ENCODE measurements around the gene ITPR3.

Gene ITPR3

GRCh38 chr6:33692078-33692759 is 71.1 kb downstream of the ITPR3 start:
- Mint-ChIP-seq H3K4me3 (no peak overlapping the region), H3K27ac (no peak overlapping the region), H3K4me1 (peaks cover 48% of the 10 kb centered on the region), H3K36me3 (ENCODE audit: low read depth) (peaks cover 5% of the 10 kb centered on the region), H3K9me3 (no peaks in the 10 kb centered on the region), H3K27me3 (ENCODE audit: low read depth, poor library complexity) (peaks cover 2% of the 10 kb centered on the region)
- no peak for TF ChIP-seq CTCF (IDR thresholded peaks at IDR 0.05)
- no peak for DNase-seq

- TF ChIP-seq CTCF (IDR thresholded peaks at IDR 0.05) = no peak
- no peak overlapping the region for H3K27ac Mint-ChIP-seq
- H3K36me3 Mint-ChIP-seq (ENCODE audit: low read depth) = peaks cover 5% of the 10 kb centered on the region
- peaks cover 53% of the 10 kb centered on the region for H3K4me1 Mint-ChIP-seq
- peaks cover 2% of the 10 kb centered on the region for H3K27me3 Mint-ChIP-seq (ENCODE audit: low read depth, poor library complexity)
- no peak overlapping the region for H3K4me3 Mint-ChIP-seq
- DNase-seq = no peak
- H3K9me3 Mint-ChIP-seq = no peaks in the 10 kb centered on the region
Observed at GRCh38 chr6:33692760-33693158, 71.6 kb downstream of the ITPR3 start.

- TF ChIP-seq CTCF (IDR thresholded peaks at IDR 0.05) = no peak
- Mint-ChIP-seq H3K4me3 (no peak overlapping the region), H3K27ac (peak overlapping the region; percentile 78), H3K36me3 (ENCODE audit: low read depth) (peaks cover 5% of the 10 kb centered on the region), H3K4me1 (peaks cover 53% of the 10 kb centered on the region), H3K9me3 (no peaks in the 10 kb centered on the region), H3K27me3 (ENCODE audit: low read depth, poor library complexity) (peaks cover 2% of the 10 kb centered on the region)
- DNase-seq = no peak
Observed at GRCh38 chr6:33693186-33694105, 72.3 kb downstream of the ITPR3 start.

- Mint-ChIP-seq H3K27me3 (ENCODE audit: low read depth, poor library complexity) (peaks cover 2% of the 10 kb centered on the region), H3K4me3 (peak overlapping the region; percentile 51), H3K36me3 (ENCODE audit: low read depth) (peaks cover 5% of the 10 kb centered on the region), H3K4me1 (peaks cover 53% of the 10 kb centered on the region), H3K27ac (peak overlapping the region; percentile 79), H3K9me3 (no peaks in the 10 kb centered on the region)
- TF ChIP-seq CTCF (IDR thresholded peaks at IDR 0.05) = no peak
- no peak for DNase-seq
Observed at GRCh38 chr6:33694401-33694931, 73.3 kb downstream of the ITPR3 start.

- Mint-ChIP-seq H3K27me3 (ENCODE audit: low read depth, poor library complexity) (peaks cover 2% of the 10 kb centered on the region), H3K9me3 (no peaks in the 10 kb centered on the region), H3K4me3 (no peak overlapping the region), H3K36me3 (ENCODE audit: low read depth) (peaks cover 5% of the 10 kb centered on the region), H3K4me1 (peaks cover 53% of the 10 kb centered on the region), H3K27ac (no peak overlapping the region)
- DNase-seq = no peak
- TF ChIP-seq CTCF (IDR thresholded peaks at IDR 0.05) = no peak
Observed at GRCh38 chr6:33694977-33695376, 73.9 kb downstream of the ITPR3 start.

Measured in nephron progenitor cell (in vitro differentiated cells).